LNCaP clone FGC (cell line): ENCODE measurements around the gene SLC39A13.

Experiments
- DNase-seq: peaks from one replicate; pipeline ENCODE4 v3.0.0-alpha.2; 2011; ENCODE audit warnings: low read depth
- H3K4me3 ChIP-seq: 2 replicates; pipeline ENCODE4 v1.5.1; 2011; ENCODE audit warnings: mild to moderate bottlenecking, low read depth, low read length, control low read depth
- TF ChIP-seq, protein P1 (sequence below): IDR thresholded peaks from 2 replicates; pipeline ENCODE4 v1.5.1; 2012; ENCODE audit warnings: mild to moderate bottlenecking; ENCODE audit not compliant: control insufficient read depth, insufficient read depth; ENCODE audit errors: extremely low read depth

SLC39A13 gene

DNA sequence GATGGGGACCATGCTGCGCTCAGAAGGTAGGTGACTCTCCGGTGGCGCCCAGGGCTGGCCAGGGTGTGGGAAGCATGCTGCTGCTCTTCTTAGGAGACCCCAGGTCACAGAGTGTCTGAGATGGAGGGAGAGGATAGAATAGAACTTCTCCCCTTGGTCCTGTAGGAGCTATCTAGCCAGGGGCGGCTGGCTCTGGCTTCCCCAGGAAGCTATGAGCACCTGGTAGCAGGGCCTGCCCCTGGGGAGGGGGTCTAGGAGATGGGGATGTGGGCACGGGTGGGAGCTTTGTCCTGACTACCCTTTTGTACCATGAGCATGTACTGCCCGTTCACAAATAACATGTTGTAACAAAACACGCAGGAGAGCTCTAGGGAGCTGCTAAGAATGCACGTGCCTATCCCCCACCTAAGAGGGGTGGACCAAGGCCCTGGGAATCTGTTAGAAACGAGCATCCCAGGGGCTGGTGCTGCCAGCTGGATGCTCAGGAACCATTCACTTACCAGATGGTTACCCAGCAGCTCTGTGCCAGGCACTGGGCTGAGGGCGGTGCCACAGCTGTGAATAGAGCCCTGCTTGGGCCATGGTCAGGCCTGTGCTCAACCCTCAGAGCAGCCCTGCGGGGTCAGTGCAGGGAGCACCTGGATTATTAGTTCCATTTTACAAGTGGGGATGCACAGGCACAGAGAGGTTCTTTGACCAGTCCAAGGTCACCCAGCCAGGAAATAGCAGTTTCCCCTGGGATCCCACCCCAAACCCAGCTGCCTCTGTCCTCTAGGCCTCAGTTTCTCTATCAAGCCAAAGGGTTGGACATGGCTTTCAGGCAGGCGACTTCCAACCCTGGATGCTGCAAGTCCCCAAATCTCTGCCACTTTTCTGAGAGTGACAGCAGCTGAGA, 2.2 kb downstream of the SLC39A13 start:
- DNase-seq: no peak
- TF ChIP-seq, protein P1, sequence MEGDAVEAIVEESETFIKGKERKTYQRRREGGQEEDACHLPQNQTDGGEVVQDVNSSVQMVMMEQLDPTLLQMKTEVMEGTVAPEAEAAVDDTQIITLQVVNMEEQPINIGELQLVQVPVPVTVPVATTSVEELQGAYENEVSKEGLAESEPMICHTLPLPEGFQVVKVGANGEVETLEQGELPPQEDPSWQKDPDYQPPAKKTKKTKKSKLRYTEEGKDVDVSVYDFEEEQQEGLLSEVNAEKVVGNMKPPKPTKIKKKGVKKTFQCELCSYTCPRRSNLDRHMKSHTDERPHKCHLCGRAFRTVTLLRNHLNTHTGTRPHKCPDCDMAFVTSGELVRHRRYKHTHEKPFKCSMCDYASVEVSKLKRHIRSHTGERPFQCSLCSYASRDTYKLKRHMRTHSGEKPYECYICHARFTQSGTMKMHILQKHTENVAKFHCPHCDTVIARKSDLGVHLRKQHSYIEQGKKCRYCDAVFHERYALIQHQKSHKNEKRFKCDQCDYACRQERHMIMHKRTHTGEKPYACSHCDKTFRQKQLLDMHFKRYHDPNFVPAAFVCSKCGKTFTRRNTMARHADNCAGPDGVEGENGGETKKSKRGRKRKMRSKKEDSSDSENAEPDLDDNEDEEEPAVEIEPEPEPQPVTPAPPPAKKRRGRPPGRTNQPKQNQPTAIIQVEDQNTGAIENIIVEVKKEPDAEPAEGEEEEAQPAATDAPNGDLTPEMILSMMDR: no peak
- H3K4me3 ChIP-seq: no peak overlapping the region

GRCh38 chr11:47411884-47412746, 3.7 kb downstream of the SLC39A13 start:
- DNase-seq: no peak
- no peak overlapping the region for H3K4me3 ChIP-seq
- TF ChIP-seq, protein P1: peak; percentile 74

DNA sequence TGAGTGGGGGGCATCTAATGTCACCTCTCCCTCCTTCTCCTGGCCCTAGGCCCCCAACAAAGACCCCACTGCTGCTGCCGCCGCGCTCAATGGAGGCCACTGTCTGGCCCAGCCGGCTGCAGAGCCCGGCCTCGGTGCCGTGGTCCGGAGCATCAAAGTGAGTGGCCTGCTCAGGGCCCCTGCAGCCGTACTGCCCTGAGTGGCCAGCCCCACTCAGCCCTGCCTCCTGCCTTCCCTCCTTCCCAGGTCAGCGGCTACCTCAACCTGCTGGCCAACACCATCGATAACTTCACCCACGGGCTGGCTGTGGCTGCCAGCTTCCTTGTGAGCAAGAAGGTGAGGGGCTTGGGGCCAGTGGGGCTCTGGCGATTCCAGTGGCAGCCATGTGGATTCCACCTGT, 5.0 kb downstream of the SLC39A13 start:
- H3K4me3 ChIP-seq: no peak overlapping the region
- TF ChIP-seq, protein P1: no peak
- DNase-seq: no peak

GRCh38 chr11:47413908-47414684, 5.7 kb downstream of the SLC39A13 start:
- no peak for DNase-seq
- TF ChIP-seq, protein P1: no peak

DNA sequence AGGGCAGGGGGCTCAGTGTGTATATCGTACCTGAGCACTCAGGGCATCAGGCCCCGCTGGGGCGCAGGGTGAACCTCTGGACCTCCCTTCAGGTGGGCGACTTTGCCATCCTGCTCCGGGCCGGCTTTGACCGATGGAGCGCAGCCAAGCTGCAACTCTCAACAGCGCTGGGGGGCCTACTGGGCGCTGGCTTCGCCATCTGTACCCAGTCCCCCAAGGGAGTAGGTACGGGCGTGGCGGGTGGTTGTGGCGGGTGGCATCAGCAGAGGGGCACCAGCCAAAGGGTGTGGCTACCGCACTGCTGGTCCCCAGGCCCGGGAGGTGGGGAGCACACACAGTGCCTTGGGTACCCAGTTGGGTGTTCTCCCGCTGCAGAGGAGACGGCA, 6.3 kb downstream of the SLC39A13 start:
- H3K4me3 ChIP-seq: no peak overlapping the region
- TF ChIP-seq, protein P1: no peak
- DNase-seq: no peak

More at GRCh38 chr11:47413908-47414684, 5.7 kb downstream of the SLC39A13 start:
- H3K4me3 ChIP-seq: no peak overlapping the region

DNA sequence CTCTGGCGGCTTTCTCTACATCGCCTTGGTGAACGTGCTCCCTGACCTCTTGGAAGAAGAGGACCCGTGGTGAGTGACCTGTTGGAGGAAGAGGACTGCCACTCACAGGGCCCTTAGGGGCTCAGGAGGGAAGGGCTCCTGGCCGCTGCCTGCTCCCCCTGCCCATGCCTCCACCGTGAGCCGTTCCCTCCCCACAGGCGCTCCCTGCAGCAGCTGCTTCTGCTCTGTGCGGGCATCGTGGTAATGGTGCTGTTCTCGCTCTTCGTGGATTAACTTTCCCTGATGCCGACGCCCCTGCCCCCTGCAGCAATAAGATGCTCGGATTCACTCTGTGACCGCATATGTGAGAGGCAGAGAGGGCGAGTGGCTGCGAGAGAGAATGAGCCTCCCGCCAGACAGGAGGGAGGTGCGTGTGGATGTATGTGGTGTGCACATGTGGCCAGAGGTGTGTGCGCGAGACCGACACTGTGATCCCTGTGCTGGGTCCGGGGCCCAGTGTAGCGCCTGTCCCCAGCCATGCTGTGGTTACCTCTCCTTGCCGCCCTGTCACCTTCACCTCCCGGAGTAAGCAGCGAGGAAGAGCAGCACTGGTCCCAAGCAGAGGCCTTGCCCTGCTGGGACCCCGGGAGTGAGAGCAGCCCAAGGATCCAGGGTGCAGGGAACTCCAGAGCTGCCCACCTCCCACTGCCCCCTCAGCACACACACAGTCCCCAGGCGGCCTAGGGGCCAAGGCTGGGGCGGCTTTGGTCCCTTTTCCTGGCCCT, 6.9 kb downstream of the SLC39A13 start:
- no peak overlapping the region for H3K4me3 ChIP-seq
- TF ChIP-seq, protein P1: no peak
- no peak for DNase-seq
